Astrocyte of the spinal cord (primary cell): ENCODE measurements around the gene PPM1H.

Source experiments
- DNase-seq: peaks from one replicate; pipeline ENCODE4 v3.0.0; 2011; ENCODE audit warnings: low read depth, low spot score
- H3K4me3 ChIP-seq: 2 replicates; pipeline ENCODE4 v1.5.1; 2011; ENCODE audit warnings: low read depth, mild to moderate bottlenecking, low read length, moderate library complexity
- in situ Hi-C: cut with HindIII; loops from 2 replicates; pipeline ENCODE4 v1.10.0; 2017; ENCODE audit warnings: low sequenced_read_pairs
- TF ChIP-seq, protein P1 (sequence below): IDR thresholded peaks from 2 replicates; pipeline ENCODE4 v1.5.1; 2012; ENCODE audit warnings: low read depth, mild to moderate bottlenecking, low read length, inconsistent platforms

The PPM1H gene

GRCh38 chr12:62917926-62918325 lies 17.0 kb downstream of the PPM1H start:
- no peak for DNase-seq
- in situ Hi-C loops = no loop called here
- TF ChIP-seq, protein P1, sequence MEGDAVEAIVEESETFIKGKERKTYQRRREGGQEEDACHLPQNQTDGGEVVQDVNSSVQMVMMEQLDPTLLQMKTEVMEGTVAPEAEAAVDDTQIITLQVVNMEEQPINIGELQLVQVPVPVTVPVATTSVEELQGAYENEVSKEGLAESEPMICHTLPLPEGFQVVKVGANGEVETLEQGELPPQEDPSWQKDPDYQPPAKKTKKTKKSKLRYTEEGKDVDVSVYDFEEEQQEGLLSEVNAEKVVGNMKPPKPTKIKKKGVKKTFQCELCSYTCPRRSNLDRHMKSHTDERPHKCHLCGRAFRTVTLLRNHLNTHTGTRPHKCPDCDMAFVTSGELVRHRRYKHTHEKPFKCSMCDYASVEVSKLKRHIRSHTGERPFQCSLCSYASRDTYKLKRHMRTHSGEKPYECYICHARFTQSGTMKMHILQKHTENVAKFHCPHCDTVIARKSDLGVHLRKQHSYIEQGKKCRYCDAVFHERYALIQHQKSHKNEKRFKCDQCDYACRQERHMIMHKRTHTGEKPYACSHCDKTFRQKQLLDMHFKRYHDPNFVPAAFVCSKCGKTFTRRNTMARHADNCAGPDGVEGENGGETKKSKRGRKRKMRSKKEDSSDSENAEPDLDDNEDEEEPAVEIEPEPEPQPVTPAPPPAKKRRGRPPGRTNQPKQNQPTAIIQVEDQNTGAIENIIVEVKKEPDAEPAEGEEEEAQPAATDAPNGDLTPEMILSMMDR = no peak

DNA sequence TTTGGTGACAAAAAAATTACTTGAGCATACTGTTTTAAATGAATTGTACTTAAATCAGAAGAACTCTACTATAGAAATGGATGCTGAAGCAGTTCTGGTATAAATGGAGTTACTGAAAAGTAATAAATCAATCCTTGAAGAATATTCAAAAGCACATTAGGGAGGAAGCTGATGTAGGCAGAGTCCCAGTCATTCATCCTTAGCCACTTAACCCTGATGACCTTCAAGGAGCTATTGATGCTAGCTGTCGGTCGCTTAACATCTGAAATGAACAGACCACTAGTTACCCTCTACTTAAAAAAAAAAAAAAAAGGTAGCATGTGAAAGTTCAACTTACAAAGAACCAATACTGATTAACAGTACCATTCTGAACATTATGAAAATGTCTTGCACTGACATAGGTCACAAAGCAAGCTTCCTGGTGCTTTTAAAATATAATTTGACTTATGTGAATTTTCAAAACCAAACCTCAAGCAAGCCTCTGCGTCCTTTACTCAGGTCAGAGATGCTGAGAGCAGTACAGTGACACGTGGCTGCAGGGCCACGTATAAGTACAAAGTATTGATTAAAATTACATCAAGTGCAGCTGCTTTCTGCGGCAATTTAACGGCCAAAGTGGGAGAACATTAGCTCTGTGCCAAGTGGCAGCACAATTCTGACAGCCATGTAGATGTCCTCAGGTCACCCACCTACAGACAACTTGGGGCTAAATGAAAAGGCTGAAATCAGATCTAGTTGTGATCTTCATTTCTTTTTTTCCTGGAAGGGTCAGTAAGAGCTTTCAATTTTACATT lies 18.1 kb downstream of the PPM1H start:
- TF ChIP-seq, protein P1 = no peak
- in situ Hi-C loops = no loop called here
- no peak overlapping the region for H3K4me3 ChIP-seq
- no peak for DNase-seq

More at GRCh38 chr12:62917926-62918325, 17.0 kb downstream of the PPM1H start:
- H3K4me3 ChIP-seq = no peak overlapping the region

GRCh38 chr12:62915204-62915529 lies 19.8 kb downstream of the PPM1H start:
- in situ Hi-C loops = no loop called here
- H3K4me3 ChIP-seq = no peak overlapping the region
- TF ChIP-seq, protein P1 = no peak

GRCh38 chr12:62914443-62915203 lies 20.3 kb downstream of the PPM1H start:
- in situ Hi-C loops = no loop called here
- no peak overlapping the region for H3K4me3 ChIP-seq
- TF ChIP-seq, protein P1 = no peak
- DNase-seq = no peak

More at GRCh38 chr12:62915204-62915529, 19.8 kb downstream of the PPM1H start:
- DNase-seq = no peak

GRCh38 chr12:62913380-62913779 lies 21.6 kb downstream of the PPM1H start:
- in situ Hi-C loops = no loop called here
- no peak overlapping the region for H3K4me3 ChIP-seq
- TF ChIP-seq, protein P1 = no peak
- no peak for DNase-seq

GRCh38 chr12:62912644-62913043 lies 22.3 kb downstream of the PPM1H start:
- DNase-seq = no peak
- TF ChIP-seq, protein P1 = no peak
- in situ Hi-C loops = no loop called here
- no peak overlapping the region for H3K4me3 ChIP-seq
